HG03097 (cell line): ENCODE measurements around the gene L3MBTL4.
A peak's percentile ranks its signal among the peaks of the same experiment; 100 is the strongest.

ENCODE experiments used
- ATAC-seq: cut with Tn5 transposase; IDR thresholded peaks from one replicate; pipeline ENCODE4 v1.9.1; 2021; ENCODE audit not compliant: unreplicated experiment, low FRiP score

The L3MBTL4 gene

DNA sequence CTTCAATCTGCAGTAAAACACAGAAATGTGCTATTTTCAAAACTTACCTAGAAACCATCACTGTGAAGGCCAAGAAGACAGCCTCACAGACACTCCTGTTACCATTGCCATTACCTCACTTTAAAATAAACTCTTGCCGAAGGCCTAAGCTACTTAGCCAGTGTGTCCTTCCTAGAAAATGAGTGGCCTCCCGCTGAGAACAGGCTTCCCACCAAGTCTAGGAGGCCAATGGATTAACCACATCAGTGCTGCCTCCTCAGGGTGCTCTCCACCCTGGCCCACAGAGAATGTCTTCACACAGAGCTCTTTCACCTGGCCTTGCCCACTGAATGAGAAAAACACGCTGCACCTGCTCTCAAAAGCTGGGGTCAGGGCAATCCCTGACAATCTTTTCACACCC is 47.5 kb downstream of the L3MBTL4 start:
- ATAC-seq, result no peak

GRCh38 chr18:6366776-6367175 is 47.9 kb downstream of the L3MBTL4 start:
- no peak for ATAC-seq

GRCh38 chr18:6365385-6365784 is 49.3 kb downstream of the L3MBTL4 start:
- ATAC-seq, result no peak

- ATAC-seq, result peak; percentile 55
These were observed 51.5 kb downstream of the L3MBTL4 start for GRCh38 chr18:6363216-6363615.

DNA sequence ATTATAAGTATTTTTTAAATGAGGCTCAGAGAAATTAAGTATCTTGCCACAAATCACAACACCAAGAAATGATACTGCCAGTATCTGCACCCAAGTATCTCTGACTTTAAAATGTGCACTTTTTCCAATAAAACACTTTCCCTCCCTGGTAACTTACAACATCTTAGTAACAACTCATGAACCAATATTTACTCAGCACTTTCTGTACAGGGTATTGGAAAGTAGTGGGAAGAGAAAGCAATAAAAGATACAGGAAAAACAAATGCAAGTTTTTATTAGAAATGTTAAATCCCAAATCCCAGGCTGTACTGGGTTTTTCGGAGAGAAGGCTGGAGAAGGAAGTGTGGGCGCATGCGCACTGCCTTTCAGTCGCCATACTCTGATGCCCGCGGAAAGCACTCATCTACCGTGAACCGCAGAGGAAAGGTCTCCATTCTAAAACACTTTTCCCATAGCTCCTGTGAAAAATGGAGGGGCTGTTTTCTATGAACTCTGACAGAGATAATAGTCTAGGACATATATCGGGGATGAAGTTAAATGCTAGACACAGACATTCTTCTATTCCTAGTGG is 52.1 kb downstream of the L3MBTL4 start:
- ATAC-seq, result no peak

- ATAC-seq, result no peak
These were observed 57.0 kb downstream of the L3MBTL4 start for GRCh38 chr18:6357668-6358067.

DNA sequence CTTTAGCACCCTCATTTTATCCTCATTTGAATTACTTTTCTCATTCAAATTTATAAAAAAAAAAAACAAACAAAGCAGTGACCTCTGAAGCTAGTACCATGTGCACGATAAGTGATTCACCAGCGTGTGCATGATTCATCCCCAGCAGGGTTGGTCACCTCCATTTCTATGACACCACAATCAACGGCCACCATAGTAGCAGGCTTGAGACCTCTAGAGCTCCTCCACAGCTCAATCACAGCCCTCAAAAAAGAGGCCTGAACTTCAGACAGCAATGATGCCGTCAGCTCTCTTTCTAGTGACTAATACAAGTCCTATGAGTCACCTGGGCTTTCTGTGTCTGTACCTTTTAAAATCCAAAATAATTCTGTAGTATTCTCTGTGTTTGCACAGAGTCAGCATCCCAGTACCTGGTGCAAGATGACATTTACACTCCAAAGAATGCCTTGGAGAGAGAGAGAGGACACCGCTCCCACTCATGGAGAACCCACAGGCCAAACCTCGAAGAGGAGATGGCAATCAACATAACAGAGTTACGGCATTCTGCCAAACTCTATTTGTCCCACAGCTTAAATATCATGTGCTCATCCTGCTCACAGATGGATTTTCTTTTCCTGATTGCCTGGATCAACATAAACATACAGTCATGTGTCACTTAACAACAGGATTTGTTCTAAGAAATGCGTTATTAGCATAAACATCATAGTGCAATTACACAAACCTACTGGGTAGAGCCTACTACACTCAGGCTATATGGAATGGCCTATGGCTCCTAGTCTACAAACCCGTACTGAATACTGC is 58.7 kb downstream of the L3MBTL4 start:
- ATAC-seq, result peak; percentile 49

DNA sequence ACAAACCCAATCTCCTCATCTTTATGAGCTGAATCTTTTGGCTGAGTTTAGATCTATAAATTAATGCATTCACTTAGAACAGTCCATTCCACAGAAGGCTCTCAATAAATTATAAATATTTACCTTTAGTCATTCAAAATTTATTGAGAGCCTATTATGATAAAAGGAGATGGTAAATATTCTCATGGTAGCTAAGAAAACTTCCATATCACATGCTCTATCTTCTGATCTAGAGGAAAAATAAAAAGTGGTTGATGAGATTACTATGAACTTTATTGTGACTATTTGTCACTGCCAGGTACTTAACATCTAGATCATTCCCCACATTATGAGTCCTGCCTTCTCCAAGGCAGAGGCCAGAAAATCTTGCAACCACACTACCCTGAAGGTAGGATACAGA is 62.4 kb downstream of the L3MBTL4 start:
- ATAC-seq, result no peak

GRCh38 chr18:6342990-6343389 is 71.7 kb downstream of the L3MBTL4 start:
- no peak for ATAC-seq

DNA sequence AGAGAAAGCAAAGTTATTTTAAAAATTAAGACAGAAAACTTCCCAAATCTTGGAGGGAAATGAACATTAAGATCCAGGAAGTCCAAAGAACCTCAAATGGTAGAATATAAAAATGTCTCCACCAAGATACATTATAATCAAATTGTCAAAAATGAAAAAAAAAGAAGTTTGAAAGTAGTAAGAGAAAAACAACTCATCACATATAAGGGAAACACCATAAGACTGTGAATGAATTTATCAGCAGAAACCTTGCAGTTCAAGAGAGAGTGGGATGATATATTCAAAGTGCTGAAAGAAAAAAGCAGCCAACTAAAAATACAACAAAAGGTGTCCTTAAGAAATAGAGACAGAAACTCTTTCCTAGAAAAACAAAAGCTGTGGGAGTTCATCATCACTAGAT is 73.0 kb downstream of the L3MBTL4 start:
- ATAC-seq, result no peak

- ATAC-seq, result no peak
These were observed 73.4 kb downstream of the L3MBTL4 start for GRCh38 chr18:6341303-6341702.

- no peak for ATAC-seq
These were observed 74.6 kb downstream of the L3MBTL4 start for GRCh38 chr18:6340121-6340520.

DNA sequence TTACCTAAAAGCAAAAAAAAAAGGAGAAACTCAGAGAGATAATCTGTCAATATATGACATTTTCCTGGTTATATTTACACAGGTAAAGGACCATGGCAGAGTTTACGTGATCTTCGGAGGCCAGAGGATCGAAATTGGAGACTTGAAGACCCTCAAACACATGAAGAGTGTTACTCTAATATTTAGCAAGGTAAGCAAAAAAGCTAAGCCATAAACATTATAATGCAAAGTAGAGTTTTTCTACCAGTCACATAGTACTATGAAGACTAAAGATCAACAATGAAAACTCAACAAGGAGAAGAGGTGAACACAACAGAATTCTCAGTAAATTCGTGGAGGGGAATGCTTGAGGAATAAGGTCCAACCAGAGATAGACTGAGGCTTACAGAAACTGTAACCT is 78.5 kb downstream of the L3MBTL4 start:
- no peak for ATAC-seq

DNA sequence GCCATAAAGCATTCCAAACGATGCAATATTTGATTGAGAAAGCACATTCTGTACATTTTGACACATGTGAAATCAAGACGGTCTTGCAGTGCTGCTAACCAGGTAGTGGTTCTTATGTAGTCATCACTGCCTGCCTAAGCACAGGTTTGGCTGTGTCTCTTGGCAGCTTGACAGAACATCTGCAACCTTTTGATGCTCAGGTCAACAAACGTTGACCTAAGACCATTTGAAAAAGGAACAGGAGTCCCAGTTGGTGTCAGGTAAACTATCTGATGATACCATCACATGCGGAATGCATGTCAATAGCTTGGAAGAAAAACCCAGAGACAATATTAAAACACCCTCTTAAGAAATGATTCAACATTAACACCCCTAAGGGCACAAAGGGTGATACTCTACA is 80.7 kb downstream of the L3MBTL4 start:
- no peak for ATAC-seq

DNA sequence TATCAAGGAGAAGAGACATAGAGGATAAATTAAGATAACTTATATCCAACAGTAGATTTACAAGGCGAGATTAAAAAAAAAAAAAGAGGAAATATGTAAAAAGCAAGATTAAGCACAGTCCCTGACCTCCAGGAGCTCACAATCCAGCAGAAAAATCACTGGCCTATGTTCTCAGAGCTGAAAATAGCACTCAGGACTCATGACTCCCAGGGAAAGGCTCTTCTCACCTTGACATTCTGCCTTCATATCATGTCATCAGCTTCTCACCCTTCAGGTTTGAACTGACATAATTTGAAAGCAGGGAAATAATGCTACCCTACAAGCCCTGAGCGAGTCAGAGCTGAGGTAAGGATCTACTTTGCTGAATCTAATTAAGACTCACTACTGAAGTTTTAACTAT is 82.8 kb downstream of the L3MBTL4 start:
- ATAC-seq, result no peak

GRCh38 chr18:6330786-6331185 is 83.9 kb downstream of the L3MBTL4 start:
- no peak for ATAC-seq

- no peak for ATAC-seq
These were observed 86.1 kb downstream of the L3MBTL4 start for GRCh38 chr18:6328621-6329010.

DNA sequence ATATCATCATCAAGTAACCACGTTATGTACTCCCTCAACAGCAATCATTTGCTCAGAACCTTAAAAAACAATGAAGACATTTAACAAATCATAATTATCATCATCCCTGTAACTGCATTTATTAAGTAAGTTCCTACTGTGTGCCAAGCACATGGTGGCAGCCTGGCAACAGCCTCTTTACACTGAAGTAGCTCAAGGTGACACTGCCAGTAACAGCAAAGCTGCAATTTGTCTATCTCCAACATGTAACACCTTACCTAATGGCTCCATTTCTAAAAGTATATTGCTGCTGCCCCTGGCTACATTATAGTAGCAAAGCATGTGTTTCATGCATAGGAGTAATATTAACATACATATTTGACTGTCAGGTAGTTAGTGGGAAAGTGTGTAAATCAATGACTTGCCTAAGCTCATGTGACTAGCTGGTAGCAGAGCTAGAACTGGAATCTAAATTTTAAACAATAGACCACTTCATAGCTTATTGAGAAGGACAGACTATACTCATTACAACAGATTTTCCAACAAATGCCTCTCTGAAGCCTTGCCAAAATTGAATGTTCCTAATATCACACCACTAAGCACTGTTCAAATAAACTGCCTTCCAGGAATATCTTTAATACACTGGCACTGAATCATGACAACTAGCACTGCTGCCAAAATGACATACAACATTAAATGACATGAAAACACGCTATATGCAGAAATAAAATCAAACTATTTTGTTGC is 86.7 kb downstream of the L3MBTL4 start:
- no peak for ATAC-seq

GRCh38 chr18:6327485-6327884 is 87.2 kb downstream of the L3MBTL4 start:
- no peak for ATAC-seq

- ATAC-seq, result no peak
These were observed 88.1 kb downstream of the L3MBTL4 start for GRCh38 chr18:6326566-6326965.

DNA sequence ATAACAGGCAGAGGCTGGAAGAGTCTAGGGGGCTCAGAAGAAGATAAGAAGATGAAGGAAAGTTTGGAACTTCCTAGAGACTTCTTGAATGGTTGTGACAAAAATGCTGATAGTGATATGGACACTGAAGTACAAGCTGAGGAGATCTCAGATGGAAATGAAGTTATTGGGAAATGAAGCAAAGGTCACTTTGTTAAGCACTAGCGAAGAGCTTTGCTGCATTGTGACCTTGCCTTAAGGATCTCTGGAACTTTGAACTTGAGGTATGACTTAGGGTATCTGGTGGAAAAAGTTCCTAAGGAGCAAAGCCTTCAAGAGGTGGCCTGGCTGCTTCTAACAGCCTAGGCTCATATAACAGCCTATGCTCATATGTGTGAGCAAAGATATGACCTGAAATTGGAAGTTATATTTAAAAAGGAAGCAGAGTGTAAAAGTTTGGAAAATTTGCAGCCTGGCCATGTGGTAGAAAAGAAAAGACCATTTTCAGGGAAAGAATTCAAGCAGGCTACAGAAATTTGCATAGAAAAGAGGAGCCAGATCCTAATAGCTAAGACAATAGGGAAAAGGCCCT is 91.3 kb downstream of the L3MBTL4 start:
- no peak for ATAC-seq
